GM19468 (cell line): ENCODE measurements around the gene PRLR.

Experiments
- ATAC-seq: cut with Tn5 transposase; IDR thresholded peaks from one replicate; pipeline ENCODE4 v1.9.1; 2021; ENCODE audit warnings: mild to moderate bottlenecking, moderate library complexity, moderate number of reproducible peaks; ENCODE audit not compliant: unreplicated experiment; ENCODE audit errors: extremely low read depth

PRLR gene

GRCh38 chr5:35015063-35015462, 215.2 kb downstream of the PRLR start:
- ATAC-seq, result no peak

GRCh38 chr5:35012796-35013195, 217.5 kb downstream of the PRLR start:
- ATAC-seq, result no peak

GRCh38 chr5:35012365-35012764, 217.9 kb downstream of the PRLR start:
- no peak for ATAC-seq

- ATAC-seq, result no peak
These were observed 219.6 kb downstream of the PRLR start for GRCh38 chr5:35010676-35011075.

GRCh38 chr5:35009657-35010056, 220.6 kb downstream of the PRLR start:
- no peak for ATAC-seq

- ATAC-seq, result no peak
These were observed 221.3 kb downstream of the PRLR start for GRCh38 chr5:35009019-35009418.

- ATAC-seq, result no peak
These were observed 225.5 kb downstream of the PRLR start for GRCh38 chr5:35004771-35005170.

GRCh38 chr5:35004200-35004599, 226.1 kb downstream of the PRLR start:
- no peak for ATAC-seq

GRCh38 chr5:35003018-35003957, 227.0 kb downstream of the PRLR start:
- peak; percentile 21 for ATAC-seq

- no peak for ATAC-seq
These were observed 227.8 kb downstream of the PRLR start for GRCh38 chr5:35002459-35002858.

- no peak for ATAC-seq
These were observed 228.4 kb downstream of the PRLR start for GRCh38 chr5:35001842-35002241.
